WTC11 (cell line): ENCODE results near the gene MACF1.
"Not testable (repeated sequence)": the region's sequence is repeated elsewhere in the genome, so short reads cannot be mapped to it uniquely, and the experiment has no call there.

ENCODE experiments used
- ESRRA ChIP-seq: sonication (generic); formaldehyde crosslinking; IDR thresholded peaks from 2 replicates; pipeline ENCODE4 v1.8.1; 2022; ENCODE audit warnings: mild to moderate bottlenecking, missing genetic modification reagents, borderline replicate concordance
- MYBL2 ChIP-seq: sonication (generic); formaldehyde crosslinking; IDR thresholded peaks from 2 replicates; pipeline ENCODE4 v1.8.1; 2023; ENCODE audit warnings: mild to moderate bottlenecking, moderate library complexity, missing genetic modification reagents
- NR2C2 ChIP-seq: sonication (generic); formaldehyde crosslinking; IDR thresholded peaks from 2 replicates; pipeline ENCODE4 v1.8.0; 2022; ENCODE audit warnings: mild to moderate bottlenecking, missing genetic modification reagents
- SMAD4 ChIP-seq: sonication (generic); formaldehyde crosslinking; IDR thresholded peaks from 2 replicates; pipeline ENCODE4 v1.8.0; 2022; ENCODE audit warnings: mild to moderate bottlenecking, missing genetic modification reagents
- ZBTB21 ChIP-seq: sonication (generic); formaldehyde crosslinking; IDR thresholded peaks from 2 replicates; pipeline ENCODE4 v1.8.1; 2023; ENCODE audit warnings: mild to moderate bottlenecking, missing genetic modification reagents, borderline replicate concordance
- ZNF317 ChIP-seq: sonication (generic); formaldehyde crosslinking; IDR thresholded peaks from 2 replicates; pipeline ENCODE4 v1.8.1; 2023; ENCODE audit warnings: low read depth, mild to moderate bottlenecking, moderate library complexity, missing genetic modification reagents, borderline replicate concordance
- TF ChIP-seq, protein P1 (sequence below): fragments of 200-600 bp; IDR thresholded peaks from 2 replicates; pipeline ENCODE4 v1.8.0; 2022; ENCODE audit warnings: antibody characterized with exemption
- TF ChIP-seq, protein P2 (sequence below): sonication (generic); formaldehyde crosslinking; conservative IDR thresholded peaks from 2 replicates; pipeline ENCODE4 v1.8.1; 2022; ENCODE audit warnings: mild to moderate bottlenecking, missing genetic modification reagents
- TF ChIP-seq, protein P3 (sequence below): fragments of 250-450 bp; sonication (Bioruptor Pico); IDR thresholded peaks from 2 replicates; pipeline ENCODE4 v1.9.0; 2021; ENCODE audit warnings: mild to moderate bottlenecking
- TF ChIP-seq, protein P4 (sequence below): sonication (generic); formaldehyde crosslinking; IDR thresholded peaks from 2 replicates; pipeline ENCODE4 v1.8.1; 2022; ENCODE audit warnings: low read depth, mild to moderate bottlenecking, moderate library complexity, missing genetic modification reagents, borderline replicate concordance

DNA sequence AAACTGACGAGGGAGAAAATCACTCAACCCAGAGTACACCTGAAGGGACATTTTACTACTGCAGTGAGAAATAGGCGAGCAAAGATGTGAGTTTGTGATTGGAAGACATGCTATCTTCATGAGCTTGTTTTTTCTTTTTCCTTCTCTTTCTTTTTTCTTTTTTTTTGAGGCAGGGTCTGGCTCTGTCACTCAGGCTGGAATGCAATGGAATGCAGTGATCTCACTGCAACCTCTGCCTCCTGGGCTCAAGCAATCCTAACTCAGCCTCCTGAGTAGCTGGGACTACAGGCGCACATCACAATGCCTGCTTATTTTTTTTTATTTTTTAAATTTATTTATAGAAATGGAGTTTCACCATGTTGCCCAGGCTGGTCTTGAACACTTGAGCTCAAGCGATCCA is 312.3 kb downstream of the MACF1 start:
- not testable (repeated sequence) for TF ChIP-seq NR2C2 (CRISPR knock-in tag); MYBL2; ZBTB21 (CRISPR knock-in tag); ZNF317; SMAD4 (CRISPR knock-in tag); ESRRA (CRISPR knock-in tag)
- TF ChIP-seq, protein P1, sequence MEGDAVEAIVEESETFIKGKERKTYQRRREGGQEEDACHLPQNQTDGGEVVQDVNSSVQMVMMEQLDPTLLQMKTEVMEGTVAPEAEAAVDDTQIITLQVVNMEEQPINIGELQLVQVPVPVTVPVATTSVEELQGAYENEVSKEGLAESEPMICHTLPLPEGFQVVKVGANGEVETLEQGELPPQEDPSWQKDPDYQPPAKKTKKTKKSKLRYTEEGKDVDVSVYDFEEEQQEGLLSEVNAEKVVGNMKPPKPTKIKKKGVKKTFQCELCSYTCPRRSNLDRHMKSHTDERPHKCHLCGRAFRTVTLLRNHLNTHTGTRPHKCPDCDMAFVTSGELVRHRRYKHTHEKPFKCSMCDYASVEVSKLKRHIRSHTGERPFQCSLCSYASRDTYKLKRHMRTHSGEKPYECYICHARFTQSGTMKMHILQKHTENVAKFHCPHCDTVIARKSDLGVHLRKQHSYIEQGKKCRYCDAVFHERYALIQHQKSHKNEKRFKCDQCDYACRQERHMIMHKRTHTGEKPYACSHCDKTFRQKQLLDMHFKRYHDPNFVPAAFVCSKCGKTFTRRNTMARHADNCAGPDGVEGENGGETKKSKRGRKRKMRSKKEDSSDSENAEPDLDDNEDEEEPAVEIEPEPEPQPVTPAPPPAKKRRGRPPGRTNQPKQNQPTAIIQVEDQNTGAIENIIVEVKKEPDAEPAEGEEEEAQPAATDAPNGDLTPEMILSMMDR: not testable (repeated sequence)
- TF ChIP-seq, protein P2, sequence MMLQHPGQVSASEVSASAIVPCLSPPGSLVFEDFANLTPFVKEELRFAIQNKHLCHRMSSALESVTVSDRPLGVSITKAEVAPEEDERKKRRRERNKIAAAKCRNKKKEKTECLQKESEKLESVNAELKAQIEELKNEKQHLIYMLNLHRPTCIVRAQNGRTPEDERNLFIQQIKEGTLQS (CRISPR knock-in tag): not testable (repeated sequence)
- TF ChIP-seq, protein P3, sequence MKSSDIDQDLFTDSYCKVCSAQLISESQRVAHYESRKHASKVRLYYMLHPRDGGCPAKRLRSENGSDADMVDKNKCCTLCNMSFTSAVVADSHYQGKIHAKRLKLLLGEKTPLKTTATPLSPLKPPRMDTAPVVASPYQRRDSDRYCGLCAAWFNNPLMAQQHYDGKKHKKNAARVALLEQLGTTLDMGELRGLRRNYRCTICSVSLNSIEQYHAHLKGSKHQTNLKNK (CRISPR knock-in tag): not testable (repeated sequence)
- TF ChIP-seq, protein P4, sequence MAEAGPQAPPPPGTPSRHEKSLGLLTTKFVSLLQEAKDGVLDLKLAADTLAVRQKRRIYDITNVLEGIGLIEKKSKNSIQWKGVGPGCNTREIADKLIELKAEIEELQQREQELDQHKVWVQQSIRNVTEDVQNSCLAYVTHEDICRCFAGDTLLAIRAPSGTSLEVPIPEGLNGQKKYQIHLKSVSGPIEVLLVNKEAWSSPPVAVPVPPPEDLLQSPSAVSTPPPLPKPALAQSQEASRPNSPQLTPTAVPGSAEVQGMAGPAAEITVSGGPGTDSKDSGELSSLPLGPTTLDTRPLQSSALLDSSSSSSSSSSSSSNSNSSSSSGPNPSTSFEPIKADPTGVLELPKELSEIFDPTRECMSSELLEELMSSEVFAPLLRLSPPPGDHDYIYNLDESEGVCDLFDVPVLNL: not testable (repeated sequence)
